Epithelial cell of proximal tubule (primary cell): ENCODE measurements around the gene BBS9. TPM values are rescaled to one million over a fixed set of nuclear protein-coding genes. Genes with fewer than 3 reads are reported as not detected.

Experiments
- DNase-seq: peaks from one replicate; pipeline ENCODE4 v3.0.0-alpha.2; 2011; ENCODE audit warnings: low read depth
- H3K4me3 ChIP-seq: 2 replicates; pipeline ENCODE4 v1.5.1; 2011; ENCODE audit warnings: low read depth, mild to moderate bottlenecking, low read length
- CTCF ChIP-seq: conservative IDR thresholded peaks from 2 replicates; pipeline ENCODE4 v1.5.1; 2012; ENCODE audit warnings: low read depth, mild to moderate bottlenecking, low read length
- total RNA-seq: library from RNA; depleted of rRNA; stranded (reverse); fragments of >200 nt; gene quantifications from 2 replicates; pipeline ENCODE4 v1.2.3, GENCODE V29; 2015

Gene BBS9
- total RNA-seq, 1 donor from 2014 or later = 4.4 TPM

DNA sequence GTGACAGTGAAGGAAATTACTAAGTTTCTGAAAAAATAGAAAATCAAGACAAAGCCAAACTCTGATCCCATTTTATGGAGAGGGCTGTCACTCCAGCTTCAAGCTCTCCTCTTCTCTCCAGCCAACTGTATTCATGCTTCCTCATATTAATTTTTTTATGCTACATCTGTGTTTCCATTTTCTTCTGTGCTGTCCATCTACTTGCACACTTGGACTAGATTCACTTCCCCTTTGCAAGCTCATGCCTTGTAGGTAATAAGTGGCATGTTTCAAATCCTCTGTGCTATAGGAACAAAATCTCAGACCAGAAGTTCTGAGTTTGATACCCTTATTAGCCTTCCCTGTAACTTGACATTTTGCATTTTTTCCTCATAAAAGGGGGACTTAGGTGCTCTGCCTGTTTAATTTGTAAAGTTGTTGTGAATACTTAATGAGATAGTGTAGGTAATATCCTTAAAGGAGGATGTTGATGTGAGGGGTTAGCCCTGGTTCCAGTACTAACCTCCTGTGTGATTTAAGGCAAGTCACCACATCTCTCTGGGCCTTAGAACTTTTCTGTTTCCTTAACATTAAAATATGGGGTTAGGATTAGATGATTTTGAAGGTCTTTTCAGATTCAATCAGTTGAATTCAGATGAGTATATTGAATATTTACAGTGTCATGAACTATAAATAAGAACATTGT, 358.8 kb downstream of the BBS9 start:
- no peak for TF ChIP-seq CTCF
- H3K4me3 ChIP-seq = no peak overlapping the region
- DNase-seq = no peak

GRCh38 chr7:33494474-33494873, 365.1 kb downstream of the BBS9 start:
- peak; percentile 37 for DNase-seq
- no peak overlapping the region for H3K4me3 ChIP-seq
- TF ChIP-seq CTCF = no peak

- TF ChIP-seq CTCF = no peak
- DNase-seq = peak; percentile 25
- H3K4me3 ChIP-seq = no peak overlapping the region
Measured at GRCh38 chr7:33495207-33495606, 365.8 kb downstream of the BBS9 start.

DNA sequence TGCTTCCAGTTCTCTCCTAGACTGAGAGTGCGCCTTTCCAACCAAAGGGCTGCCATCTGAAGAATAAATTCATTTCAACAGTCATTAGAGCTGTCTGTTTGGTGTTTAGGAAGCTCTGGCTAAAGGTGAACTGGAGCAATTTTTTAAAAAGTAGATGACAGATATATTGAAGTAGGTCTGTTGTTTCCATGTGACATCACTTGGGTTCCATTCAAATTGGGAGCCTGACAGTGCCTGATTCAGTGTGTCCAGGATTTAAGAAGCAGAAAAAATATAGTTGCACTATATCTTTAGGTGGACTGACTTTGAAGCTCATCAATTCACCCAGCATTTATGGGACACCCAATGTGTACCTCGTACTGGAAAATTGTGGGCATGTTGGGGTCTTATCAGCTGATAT, 367.7 kb downstream of the BBS9 start:
- TF ChIP-seq CTCF = no peak
- no peak for DNase-seq

DNA sequence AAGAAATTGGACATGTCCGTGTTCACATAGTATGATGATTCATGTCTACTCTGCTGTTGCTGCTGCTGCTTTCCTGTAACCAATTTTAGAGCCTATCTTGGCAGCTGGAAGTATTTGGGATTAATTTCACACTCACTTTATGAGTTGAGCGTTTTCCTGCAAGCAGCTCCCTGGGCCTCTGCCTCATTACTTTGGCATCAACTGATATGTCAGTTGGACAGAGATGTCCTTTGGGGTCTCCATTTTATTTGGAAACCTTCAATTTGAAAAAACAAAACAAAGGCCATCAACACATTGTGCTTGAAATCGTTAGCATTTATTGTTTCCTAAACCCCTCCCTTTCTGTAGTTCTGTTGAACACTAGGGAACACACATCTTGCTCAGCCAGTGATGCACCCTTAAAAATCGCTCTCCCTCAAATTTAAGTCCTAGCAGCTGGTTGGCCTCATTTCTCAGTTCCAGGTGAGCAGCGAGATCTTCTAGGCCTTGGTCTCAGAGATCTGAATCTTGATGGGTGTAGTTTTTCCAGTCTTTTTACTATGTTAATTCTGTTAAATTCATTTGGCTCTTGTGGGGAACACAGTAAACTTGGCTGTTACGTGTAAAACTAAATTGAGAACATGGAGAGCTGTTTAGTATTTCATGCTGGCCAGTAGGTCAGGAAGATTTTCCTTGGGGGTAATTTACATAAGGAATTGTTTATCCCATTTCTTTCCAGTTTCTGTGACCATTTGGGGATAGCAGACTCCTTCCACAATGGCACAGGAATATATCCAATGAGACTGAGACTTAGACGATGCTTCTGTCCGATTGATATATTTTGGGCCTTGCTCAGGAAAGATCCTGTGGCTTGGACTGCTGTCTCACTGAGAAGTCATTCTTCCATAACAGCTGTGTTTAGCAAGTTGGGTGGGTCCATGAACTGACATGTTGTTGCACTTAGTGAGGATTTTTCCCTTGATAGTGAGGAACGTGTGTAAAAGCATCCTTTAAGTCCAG, 371.6 kb downstream of the BBS9 start:
- DNase-seq = no peak
- TF ChIP-seq CTCF = no peak
- no peak overlapping the region for H3K4me3 ChIP-seq

More for the DNA sequence above, 367.7 kb downstream of the BBS9 start:
- no peak overlapping the region for H3K4me3 ChIP-seq

- TF ChIP-seq CTCF = no peak
- no peak overlapping the region for H3K4me3 ChIP-seq
- no peak for DNase-seq
Measured at GRCh38 chr7:33503014-33503413, 373.6 kb downstream of the BBS9 start.
